CD4-positive, CD25-positive, alpha-beta regulatory T cell (primary cell): ENCODE results near the gene GCGR. TPM values are rescaled to one million over a fixed set of nuclear protein-coding genes. Genes with fewer than 3 reads are reported as not detected.

ENCODE experiments used
- ATAC-seq, 2 donors: fragments of 150-1000 bp; cut with Tn5 transposase; one replicate each; pipeline ENCODE4 v1.10.0; 2021; ENCODE audit warnings: low read depth in 2 of 2, moderate number of reproducible peaks in 2 of 2, moderate library complexity in 1 of 2
- DNase-seq, 3 donors: peaks; one replicate each; pipeline versions ENCODE4 v3.0.0 to v3.0.0-alpha.2; 2012 to 2022; ENCODE audit warnings: mixed read lengths in 1 of 3
- H3K27ac ChIP-seq: one replicate; pipeline ENCODE4 v1.7.0; 2013; ENCODE audit warnings: mild to moderate bottlenecking, low read length; ENCODE audit not compliant: insufficient read depth, poor library complexity, severe bottlenecking
- H3K27me3 ChIP-seq: one replicate; pipeline ENCODE4 v1.7.0; 2013; ENCODE audit warnings: low read length; ENCODE audit not compliant: control insufficient read depth, insufficient read depth
- H3K36me3 ChIP-seq: one replicate; pipeline ENCODE4 v1.7.0; 2013; ENCODE audit warnings: mild to moderate bottlenecking, low read length, moderate library complexity; ENCODE audit not compliant: control insufficient read depth, insufficient read depth
- H3K4me1 ChIP-seq: 2 replicates; pipeline ENCODE4 v1.7.0; 2013; ENCODE audit warnings: mild to moderate bottlenecking, low read length; ENCODE audit not compliant: insufficient read depth, control insufficient read depth, poor library complexity, severe bottlenecking
- H3K4me3 ChIP-seq: one replicate; pipeline ENCODE4 v1.7.0; 2013; ENCODE audit warnings: low read depth, mild to moderate bottlenecking, low read length, moderate library complexity
- H3K9me3 ChIP-seq, 2 experiments: 1 replicate in 1 of 2; 2 replicates in 1 of 2; pipeline ENCODE4 v1.7.0; 2013; ENCODE audit warnings: low read length in 2 of 2, mild to moderate bottlenecking in 1 of 2, moderate library complexity in 1 of 2; ENCODE audit not compliant: control insufficient read depth in 2 of 2
- H3K27ac Mint-ChIP-seq, 3 donors: one replicate each; pipeline ENCODE4 v1.8.0; 2020 to 2022; ENCODE audit warnings: mild to moderate bottlenecking in 3 of 3, mixed read lengths in 3 of 3, moderate library complexity in 2 of 3
- H3K27me3 Mint-ChIP-seq: one replicate; pipeline ENCODE4 v1.8.0; 2022; ENCODE audit warnings: mild to moderate bottlenecking, mixed read lengths
- H3K36me3 Mint-ChIP-seq: one replicate; pipeline ENCODE4 v1.8.0; 2020; ENCODE audit warnings: mixed read lengths
- H3K4me1 Mint-ChIP-seq, 4 donors: one replicate each; pipeline ENCODE4 v1.8.0; 2020 to 2022; ENCODE audit warnings: mixed read lengths in 4 of 4, mild to moderate bottlenecking in 1 of 4
- H3K4me3 Mint-ChIP-seq, 4 donors: one replicate each; pipeline ENCODE4 v1.8.0; 2020 to 2022; ENCODE audit warnings: mild to moderate bottlenecking in 4 of 4, mixed read lengths in 4 of 4, moderate library complexity in 3 of 4
- H3K9me3 Mint-ChIP-seq, 7 donors: one replicate each; pipeline ENCODE4 v1.8.0; 2020 to 2022; ENCODE audit warnings: mixed read lengths in 7 of 7, mild to moderate bottlenecking in 3 of 7, moderate library complexity in 2 of 7
- polyA plus RNA-seq, 4 donors: library from polyadenylated mRNA; unstranded; fragments of 300-500 nt; fragmentation: Illumina TruSeq; gene quantifications; one replicate each; pipeline ENCODE4 v1.2.3, GENCODE V29; 2021
- total RNA-seq: library from RNA; stranded (reverse); gene quantifications from one replicate; pipeline ENCODE4 v1.2.3, GENCODE V29; 2022

Gene GCGR
- total and polyA plus RNA-seq, 5 donors from 2014 or later, result not detected

- Histone ChIP-seq H3K36me3 (peaks cover 39% of the 10 kb centered on the region), H3K27me3 (no peaks in the 10 kb centered on the region), H3K4me1 (no peaks in the 10 kb centered on the region), H3K9me3 (no peaks in the 10 kb centered on the region), H3K4me3 (no peak overlapping the region), H3K27ac (no peak overlapping the region)
- H3K36me3 Mint-ChIP-seq, result peaks cover 8% of the 10 kb centered on the region
- no peaks in the 10 kb centered on the region for H3K4me1 Mint-ChIP-seq
- DNase-seq, result no peak
- no peak for ATAC-seq
- no peaks in the 10 kb centered on the region for H3K27me3 Mint-ChIP-seq
- H3K4me3 Mint-ChIP-seq, result no peak overlapping the region
- H3K27ac Mint-ChIP-seq, result peak overlapping the region in 1 of 3 donors; percentile 91
- no peaks in the 10 kb centered on the region for H3K9me3 Mint-ChIP-seq
These were observed 39.9 kb downstream of the GCGR start for GRCh38 chr17:81843713-81844326.

GRCh38 chr17:81844327-81844851, 40.4 kb downstream of the GCGR start:
- ATAC-seq, result no peak
- no peak overlapping the region for H3K4me3 Mint-ChIP-seq

GRCh38 chr17:81844887-81845286, 40.9 kb downstream of the GCGR start:
- no peak overlapping the region for H3K4me3 Mint-ChIP-seq
- no peak for DNase-seq
- H3K36me3 Mint-ChIP-seq, result peaks cover 8% of the 10 kb centered on the region
- Histone ChIP-seq H3K36me3 (peaks cover 39% of the 10 kb centered on the region), H3K9me3 (no peaks in the 10 kb centered on the region), H3K27ac (no peak overlapping the region), H3K4me1 (no peaks in the 10 kb centered on the region), H3K27me3 (no peaks in the 10 kb centered on the region), H3K4me3 (no peak overlapping the region)
- H3K27ac Mint-ChIP-seq, result no peak overlapping the region
- no peaks in the 10 kb centered on the region for H3K4me1 Mint-ChIP-seq
- no peaks in the 10 kb centered on the region for H3K9me3 Mint-ChIP-seq
- H3K27me3 Mint-ChIP-seq, result no peaks in the 10 kb centered on the region
- ATAC-seq, result no peak

More at GRCh38 chr17:81844327-81844851, 40.4 kb downstream of the GCGR start:
- no peaks in the 10 kb centered on the region for H3K9me3 ChIP-seq
- H3K27me3 ChIP-seq, result no peaks in the 10 kb centered on the region
- Mint-ChIP-seq H3K27me3 (no peaks in the 10 kb centered on the region), H3K4me1 (no peaks in the 10 kb centered on the region), H3K27ac (no peak overlapping the region), H3K9me3 (no peaks in the 10 kb centered on the region), H3K36me3 (peaks cover 8% of the 10 kb centered on the region)
- no peak overlapping the region for H3K27ac ChIP-seq
- H3K4me1 ChIP-seq, result no peaks in the 10 kb centered on the region
- H3K4me3 ChIP-seq, result no peak overlapping the region
- no peak for DNase-seq
- H3K36me3 ChIP-seq, result peaks cover 39% of the 10 kb centered on the region

GRCh38 chr17:81845361-81845760, 41.4 kb downstream of the GCGR start:
- ATAC-seq, result peak in 1 of 2 donors; percentile 10
- H3K4me1 Mint-ChIP-seq, result no peaks in the 10 kb centered on the region
- no peak overlapping the region for H3K4me3 Mint-ChIP-seq
- H3K27ac ChIP-seq, result no peak overlapping the region
- peaks cover 39% of the 10 kb centered on the region for H3K36me3 ChIP-seq
- no peak overlapping the region for H3K27ac Mint-ChIP-seq
- no peaks in the 10 kb centered on the region for H3K9me3 ChIP-seq
- H3K4me3 ChIP-seq, result no peak overlapping the region
- H3K27me3 ChIP-seq, result no peaks in the 10 kb centered on the region
- DNase-seq, result no peak
- no peaks in the 10 kb centered on the region for H3K4me1 ChIP-seq
- no peaks in the 10 kb centered on the region for H3K27me3 Mint-ChIP-seq
- H3K9me3 Mint-ChIP-seq, result no peaks in the 10 kb centered on the region
- H3K36me3 Mint-ChIP-seq, result peaks cover 8% of the 10 kb centered on the region

GRCh38 chr17:81845881-81846742, 42.2 kb downstream of the GCGR start:
- Histone ChIP-seq H3K4me3 (no peak overlapping the region), H3K36me3 (peaks cover 40% of the 10 kb centered on the region), H3K27ac (no peak overlapping the region), H3K4me1 (no peaks in the 10 kb centered on the region), H3K27me3 (no peaks in the 10 kb centered on the region), H3K9me3 (no peaks in the 10 kb centered on the region)
- H3K27ac Mint-ChIP-seq, result no peak overlapping the region
- H3K4me1 Mint-ChIP-seq, result no peaks in the 10 kb centered on the region
- no peak overlapping the region for H3K4me3 Mint-ChIP-seq
- DNase-seq (no peak), ATAC-seq (no peak)
- peaks cover 9% of the 10 kb centered on the region for H3K36me3 Mint-ChIP-seq
- no peaks in the 10 kb centered on the region for H3K27me3 Mint-ChIP-seq
- H3K9me3 Mint-ChIP-seq, result no peaks in the 10 kb centered on the region

- no peak overlapping the region for H3K27ac ChIP-seq
- H3K4me3 ChIP-seq, result no peak overlapping the region
- Mint-ChIP-seq H3K4me3 (no peak overlapping the region), H3K9me3 (no peaks in the 10 kb centered on the region), H3K27me3 (no peaks in the 10 kb centered on the region), H3K27ac (no peak overlapping the region), H3K4me1 (no peaks in the 10 kb centered on the region), H3K36me3 (peaks cover 11% of the 10 kb centered on the region)
- H3K36me3 ChIP-seq, result peaks cover 49% of the 10 kb centered on the region
- H3K9me3 ChIP-seq, result no peaks in the 10 kb centered on the region
- DNase-seq (no peak), ATAC-seq (no peak)
- no peaks in the 10 kb centered on the region for H3K27me3 ChIP-seq
- no peaks in the 10 kb centered on the region for H3K4me1 ChIP-seq
These were observed 43.1 kb downstream of the GCGR start for GRCh38 chr17:81846743-81847689.

GRCh38 chr17:81849457-81849856, 45.5 kb downstream of the GCGR start:
- no peaks in the 10 kb centered on the region for H3K27me3 ChIP-seq
- peaks cover 56% of the 10 kb centered on the region for H3K36me3 ChIP-seq
- Mint-ChIP-seq H3K27me3 (no peaks in the 10 kb centered on the region), H3K27ac (no peak overlapping the region), H3K4me3 (no peak overlapping the region), H3K9me3 (no peaks in the 10 kb centered on the region), H3K4me1 (peaks cover 0 to 5% (median 2%) of the 10 kb centered on the region in 4 donors), H3K36me3 (peaks cover 11% of the 10 kb centered on the region)
- no peaks in the 10 kb centered on the region for H3K9me3 ChIP-seq
- no peak overlapping the region for H3K4me3 ChIP-seq
- no peak for DNase-seq
- no peaks in the 10 kb centered on the region for H3K4me1 ChIP-seq
- H3K27ac ChIP-seq, result no peak overlapping the region
- no peak for ATAC-seq
